ENCODE data around the gene TRIAP1. TPM values are rescaled to one million over a fixed set of nuclear protein-coding genes. Genes with fewer than 3 reads are reported as not detected.
A peak's percentile ranks its signal among the peaks of the same experiment; 100 is the strongest.
"Not testable (repeated sequence)": the region's sequence is repeated elsewhere in the genome, so short reads cannot be mapped to it uniquely, and the experiment has no call there.

Gene TRIAP1
- total RNA-seq, 1 donor from 2014 or later, result 22.4 TPM

DNA sequence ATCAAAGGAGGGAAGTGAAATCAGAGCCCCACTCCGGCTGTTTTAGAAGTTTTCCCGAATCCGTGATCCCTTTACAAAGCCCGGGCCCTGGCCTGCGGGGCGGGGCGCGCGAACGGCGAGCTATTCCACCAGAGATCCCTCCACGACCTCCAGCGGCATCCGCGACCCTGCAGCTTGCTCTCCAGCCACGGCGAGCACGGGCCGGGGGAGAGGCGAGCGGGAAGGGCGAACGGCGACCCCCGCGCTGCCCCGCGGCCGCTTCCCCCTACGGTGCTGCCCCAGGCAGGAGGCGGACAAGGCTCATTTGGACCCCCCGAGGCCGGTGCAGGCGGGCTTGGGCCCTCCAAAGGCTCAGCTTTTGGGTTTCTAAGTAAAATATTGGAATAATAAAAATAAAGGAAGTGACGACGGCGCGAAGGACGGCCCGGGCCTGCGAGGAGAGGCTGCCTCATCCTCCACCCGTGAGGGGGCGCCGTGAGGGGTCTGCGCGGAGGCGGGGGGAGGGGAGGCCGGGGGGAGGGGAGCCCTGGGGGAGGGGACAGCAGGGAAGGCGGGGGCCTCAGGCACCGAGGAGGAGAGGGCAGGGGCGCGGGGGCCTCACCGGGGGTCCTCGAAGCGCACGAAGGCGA is 22.8 kb upstream of the TRIAP1 start:
- ATAC-seq, result no peak

- ATAC-seq, result peak; percentile 2
Measured at GRCh38 chr12:120468325-120468820, 22.2 kb upstream of the TRIAP1 start.

DNA sequence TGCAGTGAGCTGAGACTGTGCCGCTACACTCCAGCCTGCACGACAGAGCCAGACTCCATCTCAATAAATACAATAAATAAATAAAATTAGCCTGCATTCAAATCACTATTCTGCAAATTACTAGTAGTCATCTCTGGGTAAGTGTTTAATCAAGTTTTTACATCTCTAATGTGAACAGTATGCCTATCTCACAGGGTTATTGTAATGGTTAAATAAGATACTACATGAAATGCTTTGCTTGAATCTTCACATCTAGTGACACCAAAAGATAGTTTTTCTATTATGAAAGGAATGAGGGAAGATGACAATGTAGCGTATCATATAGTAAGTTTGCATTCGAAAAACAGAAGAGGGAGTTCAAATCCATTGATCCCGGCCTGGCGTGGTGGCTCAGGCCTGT is 21.3 kb upstream of the TRIAP1 start:
- no peak for ATAC-seq

DNA sequence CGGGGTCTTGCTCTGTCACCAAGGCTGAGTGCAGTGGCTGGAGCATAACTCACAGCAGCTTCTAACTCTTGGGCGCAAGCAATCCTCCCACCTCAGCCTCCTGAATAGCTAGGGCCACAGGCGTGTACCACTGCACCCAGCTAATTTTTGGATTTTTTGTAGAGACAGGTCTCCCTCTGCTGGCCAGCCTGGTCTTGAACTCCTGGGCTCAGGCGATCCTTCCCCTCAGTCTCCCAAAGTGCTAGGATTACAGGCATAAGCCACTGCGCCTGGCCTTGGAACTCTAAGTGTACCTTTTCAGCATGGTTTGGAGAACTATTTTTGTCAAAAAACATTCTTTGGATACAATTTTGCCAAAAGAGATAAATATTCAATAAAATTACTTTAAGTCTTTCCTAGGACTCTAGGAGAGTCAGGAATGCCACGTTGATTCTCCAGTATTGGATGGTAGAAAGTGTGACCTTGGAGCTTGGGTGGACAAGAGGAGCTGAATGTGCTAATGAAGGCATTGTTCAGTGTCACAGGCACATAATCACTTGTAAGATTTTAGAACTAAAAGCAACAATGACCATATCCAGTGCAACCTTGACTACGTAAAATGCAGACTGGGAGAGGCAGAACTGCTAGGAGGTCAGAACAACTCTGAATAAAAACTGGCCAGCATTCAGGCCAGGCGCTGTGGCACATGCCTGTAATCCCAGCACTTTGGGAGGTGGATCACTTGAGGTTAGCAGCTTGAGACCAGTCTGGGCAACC is 20.6 kb upstream of the TRIAP1 start:
- no peak for ATAC-seq

DNA sequence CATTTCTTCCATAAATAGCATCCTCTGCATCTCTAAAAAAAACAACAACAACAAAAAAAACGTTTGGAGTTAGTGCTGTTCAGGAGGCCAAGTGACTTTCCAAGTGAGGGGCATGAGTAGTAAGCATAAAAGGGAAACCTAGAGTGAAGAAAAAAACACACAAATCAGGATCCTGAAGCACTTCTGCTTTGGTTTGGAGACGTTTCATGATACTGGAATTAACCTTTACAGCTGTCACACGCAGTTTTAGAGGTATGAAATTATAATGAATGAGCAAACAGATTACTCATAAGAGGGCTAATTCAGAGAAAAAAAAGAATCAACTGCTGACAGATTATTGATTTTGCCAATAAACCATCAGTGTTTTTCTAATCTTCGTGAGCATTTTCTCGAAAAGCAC is 19.6 kb upstream of the TRIAP1 start:
- ATAC-seq, result no peak

DNA sequence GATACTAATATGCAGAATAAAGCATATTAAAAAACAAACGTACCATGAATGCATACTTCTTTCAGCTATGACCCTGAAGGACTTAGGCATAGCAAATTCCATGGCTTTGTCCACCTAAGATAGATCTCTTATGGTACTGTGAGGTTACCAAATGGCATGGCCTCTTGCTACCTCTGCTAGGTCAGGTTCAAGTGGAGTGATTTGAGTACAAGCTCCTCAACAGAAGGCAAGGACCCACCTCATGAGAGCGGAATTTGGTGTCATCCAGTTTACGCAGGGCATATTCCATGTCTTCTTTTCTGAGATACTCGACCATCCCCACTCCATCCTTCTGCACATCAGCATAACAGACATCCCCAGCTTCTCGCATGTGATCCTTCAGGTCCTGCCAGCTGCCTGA is 17.5 kb upstream of the TRIAP1 start:
- ATAC-seq, result no peak

DNA sequence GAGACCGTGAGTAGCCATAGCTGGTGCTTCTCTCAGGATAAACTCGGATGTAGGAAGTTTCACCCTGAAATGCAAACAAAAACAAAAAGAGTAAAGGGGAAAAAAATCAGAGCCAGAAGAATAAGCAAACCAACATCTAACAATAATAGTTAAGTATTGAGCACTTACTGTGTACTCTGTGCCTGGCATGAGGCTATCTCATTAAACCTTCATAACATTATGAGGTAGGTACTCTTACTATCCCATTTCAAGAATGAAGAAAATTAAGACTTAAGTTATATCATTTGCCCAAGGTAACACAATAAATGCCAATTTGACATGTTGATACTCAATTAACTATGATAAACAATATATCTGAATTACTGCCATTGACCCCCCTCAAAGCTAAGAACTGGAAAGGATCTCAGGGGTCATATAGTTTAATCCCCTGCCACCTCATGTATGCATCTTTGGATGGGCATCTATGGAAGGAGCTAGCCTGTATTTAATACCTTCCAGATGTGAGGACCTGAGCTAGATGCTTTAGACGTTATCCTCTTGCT is 16.0 kb upstream of the TRIAP1 start:
- ATAC-seq, result no peak

GRCh38 chr12:120460157-120460556 is 14.0 kb upstream of the TRIAP1 start:
- ATAC-seq, result no peak

- ATAC-seq, result no peak
Measured at GRCh38 chr12:120457133-120457532, 10.9 kb upstream of the TRIAP1 start.

DNA sequence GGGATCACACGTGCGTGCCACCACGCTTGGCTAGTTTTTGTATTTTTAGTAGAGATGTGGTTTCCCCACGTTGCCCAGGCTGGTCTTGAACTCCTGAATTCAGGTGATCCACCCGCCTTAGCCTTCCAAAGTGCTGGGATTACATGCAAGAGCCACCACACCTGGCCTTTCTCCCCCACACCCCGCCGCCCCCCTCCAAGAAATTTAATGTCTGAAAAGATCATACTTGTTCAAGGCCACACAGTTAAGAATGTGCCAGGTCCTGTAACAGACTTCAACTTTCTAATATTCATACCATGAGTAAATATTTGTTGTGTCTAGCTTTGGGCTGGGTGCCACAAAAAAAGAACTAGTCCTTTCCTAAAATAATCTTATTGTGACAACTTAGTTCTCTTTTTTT is 9.1 kb upstream of the TRIAP1 start:
- ATAC-seq, result no peak

- peak; percentile 70 for ATAC-seq
Measured at GRCh38 chr12:120453977-120454376, 7.8 kb upstream of the TRIAP1 start.

DNA sequence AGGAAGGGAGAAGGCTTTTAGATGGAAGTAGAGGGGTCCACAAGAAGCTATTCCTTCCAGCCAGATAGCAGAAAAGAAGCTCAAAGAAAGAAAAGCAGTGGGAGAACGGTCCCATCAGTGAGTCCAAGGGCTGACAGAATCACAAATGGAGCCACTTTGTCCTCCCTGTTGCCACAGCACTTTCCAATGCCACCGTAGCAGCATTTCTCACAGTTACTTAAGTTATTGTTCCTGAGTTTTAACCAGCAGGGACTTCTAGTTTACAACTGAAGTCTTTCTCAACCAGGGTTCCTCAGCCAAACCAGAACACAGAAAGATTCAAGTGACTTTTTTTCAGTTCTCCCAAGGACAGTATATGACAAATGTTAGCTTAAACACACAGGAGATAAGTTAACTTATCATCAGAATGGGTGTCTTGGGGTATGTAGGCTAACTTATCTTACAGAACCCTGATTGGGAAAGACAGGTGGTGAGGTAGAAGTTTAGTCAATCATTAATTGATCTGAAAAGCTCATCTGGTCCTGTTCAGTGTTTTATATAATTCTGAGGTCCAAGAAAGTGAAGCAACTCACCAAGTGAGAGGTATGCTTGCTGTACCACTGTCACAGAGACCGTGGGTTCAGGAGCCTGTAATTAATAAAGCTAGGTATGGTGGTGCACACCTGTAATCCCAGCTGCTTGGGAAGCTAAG is 7.0 kb upstream of the TRIAP1 start:
- ATAC-seq, result no peak

DNA sequence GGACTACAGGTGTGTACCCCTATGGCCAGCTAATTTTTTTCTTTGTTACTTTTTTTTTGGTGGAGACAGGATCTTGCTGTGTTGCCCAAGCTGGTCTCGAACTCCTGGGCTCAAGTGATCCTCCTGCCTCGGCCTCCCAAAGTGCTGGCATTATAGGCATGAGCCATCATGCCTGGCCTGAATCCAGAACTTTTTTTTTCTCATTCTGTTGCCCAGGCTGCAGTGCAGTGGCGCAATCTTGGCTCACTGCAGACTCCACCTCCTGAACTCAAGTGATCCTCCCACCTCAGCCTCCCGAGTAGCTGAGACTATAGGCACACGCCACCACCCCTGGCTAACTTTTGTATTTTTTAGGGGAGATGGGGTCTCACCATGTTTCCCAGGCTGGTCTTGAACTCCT is 6.3 kb upstream of the TRIAP1 start:
- not testable (repeated sequence) for ATAC-seq

GRCh38 chr12:120447992-120448391 is 1.8 kb upstream of the TRIAP1 start:
- no peak for ATAC-seq

GRCh38 chr12:120446844-120447178 is 627 bp upstream of the TRIAP1 start:
- not testable (repeated sequence) for ATAC-seq

DNA sequence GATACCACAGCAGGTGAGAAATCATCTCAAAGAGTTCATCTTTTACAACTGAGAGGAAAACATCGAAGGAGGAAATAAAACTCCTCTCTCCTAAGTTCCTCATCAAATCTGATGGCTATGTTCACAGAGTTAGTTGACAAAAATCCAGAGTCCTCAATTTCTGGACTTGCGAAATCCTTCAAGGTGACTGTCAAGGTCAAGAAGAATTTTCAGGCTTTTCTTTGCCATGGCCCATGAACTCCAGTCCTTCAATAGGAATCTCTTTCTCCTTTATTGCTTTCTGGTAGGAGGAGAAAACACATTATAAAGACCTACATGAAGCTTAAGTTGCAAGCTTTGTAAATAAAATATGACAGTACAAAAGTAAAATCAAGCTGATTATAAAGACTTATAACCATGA is 1.5 kb downstream of the TRIAP1 start:
- no peak for ATAC-seq

- peak; percentile 42 for ATAC-seq
Measured at GRCh38 chr12:120439646-120440247, 6.4 kb downstream of the TRIAP1 start.

GRCh38 chr12:120438495-120439198 is 7.5 kb downstream of the TRIAP1 start:
- peak; percentile 4 for ATAC-seq

DNA sequence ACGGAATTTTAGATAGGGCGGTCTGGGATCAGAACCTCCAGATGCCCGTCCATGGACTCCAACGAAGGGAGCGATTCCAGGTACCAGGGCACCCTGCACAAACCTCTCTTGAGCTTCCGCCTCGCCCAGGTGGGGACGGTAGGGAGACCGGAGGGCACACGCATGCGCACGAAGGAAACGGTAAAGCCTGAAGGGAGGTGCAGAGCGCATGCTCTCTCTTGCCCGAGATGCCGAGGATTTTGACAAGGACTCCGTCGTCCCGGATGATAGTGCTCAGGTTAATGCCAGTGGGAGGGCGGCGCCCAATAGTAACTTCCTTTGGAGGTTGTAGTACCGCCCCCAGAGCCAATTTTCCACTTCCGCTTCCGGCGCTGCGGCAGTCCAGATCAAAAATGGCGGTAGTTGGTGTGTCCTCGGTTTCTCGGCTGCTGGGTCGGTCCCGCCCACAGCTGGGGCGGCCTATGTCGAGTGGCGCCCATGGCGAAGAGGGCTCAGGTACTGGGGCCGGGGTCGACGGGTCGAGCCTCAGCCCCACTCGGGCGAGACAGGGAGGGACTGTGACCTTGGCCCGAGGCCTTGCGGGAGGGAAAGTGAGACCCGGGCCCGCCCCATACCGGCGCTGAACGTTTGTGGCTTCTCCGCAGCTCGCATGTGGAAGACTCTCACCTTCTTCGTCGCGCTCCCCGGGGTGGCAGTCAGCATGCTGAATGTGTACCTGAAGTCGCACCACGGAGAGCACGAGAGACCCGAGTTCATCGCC is 8.3 kb downstream of the TRIAP1 start, which contains the start of gene COX6A1:
Gene COX6A1 (plus strand): TSS at position 379 of the 760 bp plus-strand sequence. CDS start 14 bp downstream, at position 393.
- ATAC-seq, result peak; percentile 99

GRCh38 chr12:120432772-120433525 is 13.2 kb downstream of the TRIAP1 start:
- ATAC-seq, result no peak

GRCh38 chr12:120429368-120429767 is 16.8 kb downstream of the TRIAP1 start:
- ATAC-seq, result no peak

Measured in esophagus mucosa (tissue), 1 donor.